Panc1 (cell line): ENCODE measurements around the gene PEX5L. TPM values are rescaled to one million over a fixed set of nuclear protein-coding genes. Genes with fewer than 3 reads are reported as not detected.

Source experiments
- ATAC-seq: fragments of 200-7000 bp; cut with Tn5 transposase; 2 replicates; pipeline ENCODE4 v1.9.1; 2020; ENCODE audit warnings: mild to moderate bottlenecking, moderate library complexity
- BruUV-seq: library from RNA; stranded (reverse); fragments of 400-500 nt; replicated peaks from 2 replicates; lab custom pipeline; 2021; lab: Mats Ljungman, UMichigan
- CTCF ChIA-PET: fragments of 300-600 bp; sonication (Branson Sonifier 250); formaldehyde crosslinking; loops from one replicate; lab custom pipeline; 2022; ENCODE audit warnings: antibody characterized with exemption; lab: Charles Lee
- POLR2A ChIA-PET: fragments of 300-600 bp; sonication (Branson Sonifier 250); formaldehyde crosslinking; loops from one replicate; lab custom pipeline; 2022; ENCODE audit warnings: antibody characterized with exemption; lab: Charles Lee
- DNase-seq: peaks from one replicate; pipeline ENCODE4 v3.0.0-alpha.2; 2010; ENCODE audit warnings: low read depth, low spot score
- H3K27ac ChIP-seq: 2 replicates; pipeline ENCODE4 v1.5.1; 2011; ENCODE audit warnings: mild to moderate bottlenecking, low read length, inconsistent platforms
- H3K27me3 ChIP-seq: fragments of 200-500 bp; sonication (Bioruptor generic); 2 replicates; pipeline ENCODE4 v1.6.0; 2014; ENCODE audit warnings: low read length, inconsistent platforms; ENCODE audit not compliant: control insufficient read depth, insufficient read depth
- H3K36me3 ChIP-seq: fragments of 200-500 bp; sonication (Bioruptor generic); 2 replicates; pipeline ENCODE4 v1.5.1; 2014; ENCODE audit warnings: inconsistent platforms, mild to moderate bottlenecking, low read length, moderate library complexity; ENCODE audit not compliant: control insufficient read depth, insufficient read depth
- H3K4me1 ChIP-seq: 2 replicates; pipeline ENCODE4 v1.5.1; 2011; ENCODE audit warnings: inconsistent platforms, mild to moderate bottlenecking, low read length, moderate library complexity; ENCODE audit not compliant: control insufficient read depth, insufficient read depth
- H3K4me3 ChIP-seq, 2 experiments: 2 replicates each; pipeline ENCODE4 v1.5.1; 2011 to 2012; ENCODE audit warnings: low read depth in 2 of 2, low read length in 2 of 2, mild to moderate bottlenecking in 2 of 2, inconsistent platforms in 1 of 2, moderate library complexity in 1 of 2
- H3K9me3 ChIP-seq: fragments of 200-500 bp; sonication (Bioruptor generic); 2 replicates; pipeline ENCODE4 v1.5.1; 2014; ENCODE audit warnings: low read depth, mild to moderate bottlenecking, inconsistent platforms, low read length, moderate library complexity; ENCODE audit not compliant: control insufficient read depth, insufficient read depth
- CTCF ChIP-seq: fragments of 450-650 bp; IDR thresholded peaks from 2 replicates; pipeline ENCODE4 v1.5.1; 2017; ENCODE audit warnings: mild to moderate bottlenecking
- POLR2AphosphoS5 ChIP-seq: IDR thresholded peaks from 2 replicates; pipeline ENCODE4 v1.6.1; 2012; ENCODE audit warnings: mild to moderate bottlenecking, low read depth, low read length, moderate library complexity
- REST ChIP-seq, 2 experiments: IDR thresholded peaks; 2 replicates each; pipeline ENCODE4 v1.6.1; 2011 to 2012; ENCODE audit warnings: low read depth in 2 of 2, control low read depth in 1 of 2, low read length in 1 of 2, mild to moderate bottlenecking in 1 of 2, moderate library complexity in 1 of 2; ENCODE audit not compliant: insufficient read depth in 1 of 2
- SIN3A ChIP-seq: IDR thresholded peaks from 2 replicates; pipeline ENCODE4 v1.6.1; 2012; ENCODE audit warnings: low read depth, mild to moderate bottlenecking, low read length, moderate library complexity, borderline replicate concordance; ENCODE audit not compliant: insufficient read depth
- TCF7L2 ChIP-seq: IDR thresholded peaks from 2 replicates; pipeline ENCODE4 v1.6.1; 2011; ENCODE audit warnings: mild to moderate bottlenecking, low read depth, low read length, inconsistent platforms
- in situ Hi-C: cut with HindIII; loops from 2 replicates; pipeline ENCODE4 v1.10.0; 2016; ENCODE audit warnings: low sequenced_read_pairs, low pct_unique_long_range_greater_than_20kb
- intact Hi-C: fragments of 100-400 bp; cut with micrococcal nuclease; formaldehyde crosslinking; loops from one replicate; pipeline ENCODE4 v1.10.0; 2022; ENCODE audit not compliant: unreplicated experiment
- total RNA-seq: library from RNA; stranded (reverse); gene quantifications from one replicate; pipeline ENCODE4 v1.2.1, GENCODE V29; 2021; ENCODE audit not compliant: unreplicated experiment

PEX5L gene
- total RNA-seq, 1 experiment from 2014 or later, result 0.23 TPM

DNA sequence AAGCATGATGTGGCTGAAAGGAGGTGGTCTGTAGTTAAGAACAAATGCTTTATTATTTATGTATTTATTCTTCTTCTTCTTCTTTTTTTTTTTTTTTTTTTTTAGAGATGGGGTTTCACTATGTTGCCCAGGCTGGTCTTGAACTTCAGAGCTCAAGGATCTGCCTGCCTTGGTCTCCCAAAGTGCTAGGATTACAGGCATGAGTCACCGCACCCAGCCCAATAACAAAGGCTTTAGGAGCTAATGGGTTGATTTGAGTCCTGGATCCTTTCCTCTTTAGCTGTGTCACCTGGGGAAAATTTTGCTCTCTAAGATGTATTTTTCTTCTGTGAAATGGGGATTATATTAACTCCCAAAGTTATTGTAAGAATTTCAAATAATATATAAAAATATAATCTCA is 168.8 kb downstream of the PEX5L start:
- H3K4me3 ChIP-seq, result no peak overlapping the region
- H3K27me3 ChIP-seq, result no peaks in the 10 kb centered on the region
- intact Hi-C loops, result no loop called here
- no peaks in the 10 kb centered on the region for H3K9me3 ChIP-seq
- no TSS peak for BruUV-seq
- H3K27ac ChIP-seq, result no peak overlapping the region
- no peaks in the 10 kb centered on the region for H3K4me1 ChIP-seq
- no peak for ATAC-seq
- no peak for TF ChIP-seq REST (IDR thresholded peaks at IDR 0.05; ENCODE audit: insufficient read depth in 1 of 2, low read depth in 2 of 2, low read length in 1 of 2)
- TF ChIP-seq SIN3A, result no peak
- TF ChIP-seq POLR2AphosphoS5, result no peak
- no peak for TF ChIP-seq CTCF
- no peak for TF ChIP-seq TCF7L2
- ChIA-PET CTCF (no interaction called here), POLR2A (no interaction called here)
- H3K36me3 ChIP-seq, result no peaks in the 10 kb centered on the region
- no peak for DNase-seq
- in situ Hi-C loops, result no loop called here

DNA sequence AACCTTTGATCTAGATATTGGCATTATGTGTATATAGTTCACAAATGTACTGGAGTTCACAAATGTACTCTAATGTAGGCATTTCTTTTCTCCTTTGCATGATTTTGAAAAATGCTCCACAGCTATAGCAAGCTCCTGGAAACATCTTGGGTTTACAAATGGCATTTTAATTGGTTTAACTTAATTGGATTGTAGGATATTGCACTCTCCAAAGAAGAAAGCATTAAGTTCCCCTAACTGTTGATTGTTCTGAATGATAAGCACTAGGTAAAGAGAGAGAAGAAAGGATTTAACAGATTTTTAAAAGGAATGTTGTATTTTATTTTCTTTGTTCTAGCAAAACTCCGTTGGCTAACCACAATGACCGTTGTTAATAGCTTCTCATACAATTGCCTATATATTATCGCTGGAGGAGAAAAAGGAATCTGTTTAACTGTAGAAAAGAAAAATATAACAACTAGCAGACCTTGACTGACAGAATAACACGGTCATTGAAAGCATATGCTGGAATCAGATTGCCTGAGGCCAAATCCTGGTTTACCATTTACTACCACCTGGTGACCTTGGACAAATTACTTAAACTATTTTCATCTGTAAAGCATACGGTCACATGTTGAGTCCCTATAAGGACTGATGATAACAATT is 170.8 kb downstream of the PEX5L start:
- Histone ChIP-seq H3K4me1 (no peaks in the 10 kb centered on the region), H3K36me3 (no peaks in the 10 kb centered on the region), H3K27ac (no peak overlapping the region), H3K4me3 (no peak overlapping the region), H3K27me3 (no peaks in the 10 kb centered on the region), H3K9me3 (no peaks in the 10 kb centered on the region)
- intact Hi-C loops, result no loop called here
- DNase-seq (no peak), ATAC-seq (no peak)
- TF ChIP-seq TCF7L2 (no peak), SIN3A (no peak), CTCF (no peak), REST (IDR thresholded peaks at IDR 0.05; ENCODE audit: insufficient read depth in 1 of 2, low read depth in 2 of 2, low read length in 1 of 2) (no peak), POLR2AphosphoS5 (no peak)
- ChIA-PET CTCF (no interaction called here), POLR2A (interaction anchor here (0.7 kb wide), 1 partner anchor 27 kb away, joined by 8 read pairs; no protein-coding TSS in a partner anchor)
- no TSS peak for BruUV-seq
- in situ Hi-C loops, result no loop called here
